IPS-11a (cell line): ENCODE results near the gene CRHR2.
"Not testable (repeated sequence)": the region's sequence is repeated elsewhere in the genome, so short reads cannot be mapped to it uniquely, and the experiment has no call there.

Source experiments
- H3K4me3 ChIP-seq: one replicate; pipeline ENCODE4 v1.5.1; 2013; ENCODE audit warnings: low read depth, low read length, control low read depth

The CRHR2 gene

GRCh38 chr7:30682212-30683083, at the start of gene CRHR2:
TSS of gene CRHR2 (minus strand) at chr7:30682456. CDS start at chr7:30682280, 176 bp downstream.
- peak within 1 kb of the TSS; percentile 47 for H3K4me3 ChIP-seq

- H3K4me3 ChIP-seq, result no peak overlapping the region
Measured at GRCh38 chr7:30731581-30731980, 49.3 kb upstream of the CRHR2 start.

DNA sequence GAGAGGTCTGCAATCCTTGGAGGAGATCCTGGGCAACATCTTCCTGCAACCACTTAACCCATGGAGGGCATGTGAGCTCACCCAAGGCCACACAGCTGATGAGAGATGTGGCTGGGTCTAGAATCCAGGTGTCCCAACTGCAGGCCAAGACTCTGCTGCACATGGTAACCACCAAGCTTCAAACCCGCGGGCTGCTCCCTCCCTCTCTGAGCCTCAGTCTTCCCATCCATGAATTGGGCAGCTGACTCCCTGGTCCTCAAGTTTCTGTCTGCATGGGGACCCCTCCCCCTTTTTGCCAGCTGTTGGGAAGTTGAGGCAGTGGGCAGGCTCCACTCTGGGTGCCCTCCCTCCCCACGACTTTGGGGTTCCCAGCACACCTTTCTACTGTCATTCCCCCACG, 48.7 kb upstream of the CRHR2 start:
- H3K4me3 ChIP-seq, result no peak overlapping the region

DNA sequence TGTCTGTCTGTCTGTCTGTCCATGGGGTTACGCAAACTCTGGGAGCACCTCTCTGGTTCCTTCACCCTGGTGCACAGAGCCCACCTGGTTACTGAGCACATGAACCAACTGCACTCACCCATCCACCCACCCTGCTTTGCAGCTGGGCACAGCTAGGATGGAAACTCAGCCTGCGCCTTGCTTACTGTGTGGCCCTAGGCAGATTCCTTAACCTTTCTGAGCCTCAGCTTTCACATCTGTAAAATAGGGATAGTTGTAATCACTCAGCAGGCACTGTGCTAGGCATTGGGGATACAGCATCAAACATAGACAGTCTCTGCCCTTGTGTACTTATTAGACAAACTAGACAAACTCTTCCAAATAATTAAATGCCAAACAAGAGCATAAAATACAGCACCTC, 47.8 kb upstream of the CRHR2 start:
- H3K4me3 ChIP-seq, result no peak overlapping the region

GRCh38 chr7:30729642-30730041, 47.4 kb upstream of the CRHR2 start:
- H3K4me3 ChIP-seq, result no peak overlapping the region

DNA sequence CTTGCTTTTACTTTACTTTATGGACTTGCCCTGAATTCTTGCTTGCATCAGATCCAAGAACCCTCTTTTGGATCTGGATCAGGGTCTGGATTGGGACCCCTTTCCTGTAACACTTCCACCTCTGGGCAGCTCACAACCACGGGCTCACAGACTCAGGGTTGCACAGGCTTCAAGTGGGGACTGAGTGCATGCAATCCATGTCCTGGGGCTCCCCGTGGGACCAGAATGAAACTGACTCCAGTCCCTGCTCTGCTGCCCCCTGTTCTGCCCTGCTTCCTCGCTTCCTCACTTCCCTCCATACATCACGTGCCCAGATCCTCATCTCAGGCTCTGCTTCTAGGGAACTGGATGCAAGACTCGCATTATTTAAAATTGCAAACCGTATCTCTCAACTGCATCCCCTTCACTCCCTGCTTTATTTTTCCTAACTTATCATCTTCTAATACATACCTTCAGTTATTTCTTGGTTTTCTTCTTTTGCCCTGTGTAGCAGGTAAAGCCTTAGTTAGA, 46.4 kb upstream of the CRHR2 start:
- no peak overlapping the region for H3K4me3 ChIP-seq

- no peak overlapping the region for H3K4me3 ChIP-seq
Measured at GRCh38 chr7:30727061-30727945, 45.0 kb upstream of the CRHR2 start.

DNA sequence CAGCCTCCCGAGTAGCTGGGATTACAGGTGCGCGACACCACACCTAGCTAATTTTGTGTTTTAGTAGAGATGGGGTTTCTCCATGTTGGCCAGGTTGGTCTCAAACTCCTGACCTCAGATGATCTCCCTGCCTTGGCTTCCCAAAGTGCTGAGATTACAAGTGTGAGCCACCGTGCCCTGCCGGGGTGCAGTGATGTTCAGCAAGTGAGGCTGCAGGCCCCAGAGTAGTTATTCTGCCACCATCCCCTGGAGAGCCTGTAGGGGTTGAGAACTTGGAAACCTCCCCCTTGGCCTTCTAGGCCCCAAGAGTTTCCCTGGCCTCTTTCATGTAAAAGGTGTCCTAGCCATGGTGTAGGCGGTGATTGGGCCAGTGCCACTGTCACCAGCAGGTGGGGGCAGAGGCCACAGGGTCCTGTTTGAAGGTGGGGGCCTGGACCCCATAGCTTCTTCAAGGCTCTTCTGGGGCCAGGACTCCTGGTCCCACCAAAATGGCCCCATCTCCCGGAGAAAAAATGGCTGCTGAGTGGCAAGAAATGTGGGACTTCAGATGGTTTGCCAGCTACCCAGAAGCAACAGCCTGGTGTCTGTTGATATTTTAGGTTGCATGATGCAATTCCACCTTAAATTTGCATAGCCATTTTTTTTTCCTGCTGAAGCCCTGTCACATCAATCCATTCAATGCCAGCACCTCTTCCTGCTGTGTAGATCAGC, 44.2 kb upstream of the CRHR2 start:
- no peak overlapping the region for H3K4me3 ChIP-seq

DNA sequence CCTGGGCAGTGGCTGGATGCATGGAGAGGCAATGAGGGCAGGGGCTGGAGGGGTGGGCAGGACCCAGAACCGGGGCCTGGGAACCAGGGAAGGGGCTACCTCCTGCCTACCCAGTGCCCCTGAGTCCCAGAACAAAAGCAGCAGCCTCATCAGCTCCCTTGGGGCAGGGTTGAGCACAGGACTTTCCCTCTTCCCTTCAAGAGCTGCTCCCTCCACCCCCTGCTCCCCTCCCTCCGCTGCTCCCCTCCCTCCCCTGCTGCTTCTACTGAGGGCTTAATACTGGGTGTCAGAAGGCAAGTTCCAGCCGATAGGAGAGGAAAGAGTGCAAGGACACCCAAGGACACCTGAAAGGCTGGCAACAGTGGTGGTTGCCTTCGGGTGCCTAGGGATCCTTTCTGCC, 41.5 kb upstream of the CRHR2 start:
- no peak overlapping the region for H3K4me3 ChIP-seq

GRCh38 chr7:30722671-30723070, 40.4 kb upstream of the CRHR2 start:
- no peak overlapping the region for H3K4me3 ChIP-seq

GRCh38 chr7:30722187-30722586, 39.9 kb upstream of the CRHR2 start:
- no peak overlapping the region for H3K4me3 ChIP-seq

DNA sequence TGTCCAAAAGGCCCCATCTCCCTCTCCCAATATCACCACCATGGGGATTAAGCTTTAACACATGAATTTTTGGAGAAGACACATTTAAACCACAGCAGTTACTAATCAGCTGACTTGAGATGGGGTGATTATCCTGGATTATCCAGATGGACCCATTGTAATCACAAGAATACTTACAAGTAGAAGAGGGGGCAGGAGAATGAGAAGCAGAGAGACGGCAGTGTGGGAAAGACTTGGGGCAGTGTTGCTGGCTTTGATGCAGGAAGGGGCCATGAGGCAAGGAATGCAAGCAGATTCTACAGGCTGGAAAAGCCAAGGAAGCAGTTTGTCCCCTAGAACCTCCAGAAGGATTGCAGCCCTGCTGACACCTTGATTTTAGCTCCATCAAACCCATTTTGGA, 39.0 kb upstream of the CRHR2 start:
- no peak overlapping the region for H3K4me3 ChIP-seq

DNA sequence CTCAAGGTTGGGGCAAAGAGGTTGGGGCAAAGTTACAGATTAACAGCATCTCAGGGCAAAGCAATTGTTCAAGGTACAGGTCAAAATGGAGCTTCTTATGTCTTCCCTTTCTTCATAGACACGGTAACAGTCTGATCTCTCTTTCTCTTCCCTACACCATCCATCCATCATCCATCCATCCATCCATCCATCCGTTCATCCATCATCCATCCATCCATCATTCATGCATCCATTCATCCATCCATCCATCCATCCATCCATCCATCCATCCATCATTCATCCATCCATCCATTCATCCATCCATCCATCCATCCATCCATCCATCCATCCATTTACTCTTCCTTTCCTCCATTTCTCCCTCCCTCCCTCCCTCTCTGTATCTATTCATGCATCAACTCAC, 37.2 kb upstream of the CRHR2 start:
- not testable (repeated sequence) for H3K4me3 ChIP-seq

GRCh38 chr7:30717181-30717580, 34.9 kb upstream of the CRHR2 start:
- H3K4me3 ChIP-seq, result no peak overlapping the region

GRCh38 chr7:30714129-30714528, 31.9 kb upstream of the CRHR2 start:
- no peak overlapping the region for H3K4me3 ChIP-seq

GRCh38 chr7:30713392-30713791, 31.1 kb upstream of the CRHR2 start:
- no peak overlapping the region for H3K4me3 ChIP-seq

- H3K4me3 ChIP-seq, result no peak overlapping the region
Measured at GRCh38 chr7:30710669-30711068, 28.4 kb upstream of the CRHR2 start.

DNA sequence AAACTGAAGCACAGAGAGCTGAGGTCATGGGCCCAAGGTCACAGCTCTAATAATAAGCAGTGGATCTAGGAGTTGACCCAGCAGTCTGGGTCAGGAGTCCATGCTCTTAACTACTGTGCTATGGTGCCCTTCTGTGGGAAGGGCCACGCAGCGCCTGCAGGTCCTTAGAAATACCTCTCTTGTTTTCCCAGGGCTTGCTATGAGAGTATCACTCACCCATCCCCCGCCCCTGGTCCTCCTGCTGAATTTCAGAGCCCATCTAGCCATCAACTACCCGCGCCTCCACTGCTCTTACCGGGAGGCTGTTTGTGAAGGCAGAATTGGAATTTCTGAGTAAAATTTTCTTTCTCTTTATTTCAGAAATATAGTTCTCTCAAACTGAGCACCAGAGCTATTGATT, 27.3 kb upstream of the CRHR2 start:
- H3K4me3 ChIP-seq, result no peak overlapping the region

DNA sequence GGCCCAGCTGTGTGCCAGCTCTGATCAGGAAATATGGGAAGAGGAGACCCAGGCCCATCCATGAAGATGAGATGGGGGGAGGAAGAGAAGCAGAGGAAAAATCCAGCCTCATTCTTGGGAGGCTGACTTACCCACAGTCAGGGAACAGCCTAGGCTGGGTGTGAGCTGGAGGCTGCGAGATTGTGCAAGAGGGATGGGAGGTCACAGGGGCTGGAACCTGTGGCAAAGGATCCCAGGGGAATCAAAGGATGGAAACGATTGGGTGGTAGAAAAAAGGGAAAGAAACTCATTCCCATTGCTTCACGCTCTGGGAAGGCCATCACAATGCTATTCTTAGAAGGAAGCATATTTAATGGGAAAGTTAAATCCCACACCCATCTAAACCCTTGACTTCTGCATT, 26.7 kb upstream of the CRHR2 start:
- no peak overlapping the region for H3K4me3 ChIP-seq

DNA sequence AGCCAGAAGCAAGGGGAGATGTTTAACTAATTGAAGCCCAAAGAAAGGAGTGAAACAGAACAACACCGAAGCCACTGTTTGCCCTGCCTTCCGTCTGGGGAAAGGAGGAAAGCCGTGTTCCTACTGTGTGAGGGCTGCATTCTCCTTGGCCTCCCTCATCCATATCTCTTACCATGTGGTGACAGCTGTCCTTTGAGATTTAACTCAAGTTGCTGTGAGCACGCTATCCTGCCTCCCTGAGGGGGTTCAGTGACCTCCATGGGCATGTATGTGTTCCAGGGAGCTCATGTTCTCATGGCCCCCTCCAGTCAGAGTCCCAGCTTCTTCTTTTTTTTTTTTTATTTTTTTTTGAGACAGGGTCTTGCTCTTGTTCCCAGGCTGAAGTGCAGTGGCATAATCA, 26.2 kb upstream of the CRHR2 start:
- no peak overlapping the region for H3K4me3 ChIP-seq
